GM19372 (cell line): ENCODE measurements around the gene ARIH1.

Experiments used
- ATAC-seq: cut with Tn5 transposase; IDR thresholded peaks from one replicate; pipeline ENCODE4 v1.9.1; 2021; ENCODE audit warnings: mild to moderate bottlenecking, low read depth, moderate library complexity; ENCODE audit not compliant: unreplicated experiment

Gene ARIH1

DNA sequence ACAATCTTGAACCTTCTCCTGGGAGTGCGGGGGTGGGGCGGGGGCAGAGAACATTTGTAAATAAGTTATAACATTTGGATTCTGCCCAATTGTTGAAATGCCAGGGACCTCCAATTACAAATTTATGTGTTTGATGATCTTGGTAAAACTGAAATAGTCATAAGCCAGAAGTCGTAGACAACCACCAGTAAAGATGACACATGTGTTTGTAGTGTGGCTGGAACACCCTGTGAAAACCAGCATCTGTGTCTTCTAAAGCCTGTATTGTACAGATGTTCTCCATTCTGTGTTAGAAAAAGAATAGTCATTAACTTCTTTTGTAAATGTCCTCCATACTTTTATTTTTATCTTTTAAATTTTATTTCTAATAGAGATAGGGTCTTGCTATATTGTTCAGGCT is 61.8 kb downstream of the ARIH1 start:
- no peak for ATAC-seq

DNA sequence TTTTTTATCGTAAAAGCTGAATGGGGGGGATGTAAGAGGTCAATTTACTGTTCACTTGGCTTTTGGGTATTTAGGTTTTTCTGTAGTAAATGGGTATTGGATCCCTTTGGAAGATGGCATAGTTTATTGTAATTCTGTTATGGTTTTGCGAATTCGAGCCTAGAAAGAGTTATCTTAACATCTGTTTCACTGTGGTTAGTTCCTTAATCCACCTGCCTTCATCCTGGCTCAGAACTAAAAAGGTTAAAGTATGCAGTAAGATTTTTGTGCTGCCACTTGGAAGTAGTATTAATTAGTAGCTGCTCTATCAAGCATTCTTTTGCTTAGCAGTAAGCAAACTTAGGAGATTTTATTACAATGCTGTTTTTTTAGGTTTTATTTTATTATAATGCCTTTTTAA is 62.4 kb downstream of the ARIH1 start:
- ATAC-seq: no peak

DNA sequence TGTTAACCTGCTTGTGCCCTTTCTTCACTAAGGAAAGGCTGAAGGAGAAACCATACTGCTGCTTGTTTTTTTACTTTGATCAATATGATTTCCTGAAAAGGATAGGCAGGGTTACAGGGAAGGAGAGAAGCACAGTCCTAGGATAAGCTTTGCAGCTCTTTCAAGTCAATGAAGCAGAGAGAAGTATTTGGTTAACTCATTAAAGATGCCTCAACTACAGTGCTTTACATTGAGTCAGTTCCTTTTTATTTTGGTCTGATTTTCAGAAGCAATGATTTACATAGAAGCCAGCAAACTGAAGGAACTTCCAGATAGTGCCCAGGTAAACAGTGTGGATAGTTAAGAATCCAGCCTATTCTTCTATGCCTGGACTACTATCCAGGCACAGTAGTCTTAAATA is 64.8 kb downstream of the ARIH1 start:
- no peak for ATAC-seq

DNA sequence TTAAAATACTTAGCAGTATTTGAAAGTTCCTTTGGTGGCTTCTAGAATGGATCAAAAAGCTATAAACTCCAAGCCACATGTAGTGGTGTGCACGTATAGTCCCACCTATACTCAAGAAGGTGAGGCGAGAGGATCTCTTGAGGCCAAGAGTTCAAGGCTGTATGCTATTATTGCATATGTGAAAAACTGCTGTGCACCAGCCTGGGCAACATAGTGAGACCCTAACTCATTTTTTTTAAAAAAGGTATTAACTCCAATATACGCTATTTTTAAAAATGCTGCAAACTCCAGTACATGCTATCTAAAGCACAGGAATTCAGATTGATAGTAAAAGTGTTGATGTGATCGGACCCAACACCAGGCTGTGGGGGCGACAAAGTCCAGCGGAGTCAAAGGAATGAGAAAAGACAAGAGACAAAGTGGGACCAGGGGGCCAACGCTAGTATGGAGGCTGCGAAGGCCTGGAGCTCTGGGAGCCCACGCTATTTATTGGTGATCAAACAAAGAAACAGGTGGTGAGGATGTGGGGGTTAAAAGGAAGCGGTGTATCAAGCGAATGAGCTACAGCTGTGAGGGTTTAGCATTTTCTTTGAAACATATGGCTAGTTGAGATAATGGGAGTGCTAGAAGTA is 66.6 kb downstream of the ARIH1 start:
- no peak for ATAC-seq

DNA sequence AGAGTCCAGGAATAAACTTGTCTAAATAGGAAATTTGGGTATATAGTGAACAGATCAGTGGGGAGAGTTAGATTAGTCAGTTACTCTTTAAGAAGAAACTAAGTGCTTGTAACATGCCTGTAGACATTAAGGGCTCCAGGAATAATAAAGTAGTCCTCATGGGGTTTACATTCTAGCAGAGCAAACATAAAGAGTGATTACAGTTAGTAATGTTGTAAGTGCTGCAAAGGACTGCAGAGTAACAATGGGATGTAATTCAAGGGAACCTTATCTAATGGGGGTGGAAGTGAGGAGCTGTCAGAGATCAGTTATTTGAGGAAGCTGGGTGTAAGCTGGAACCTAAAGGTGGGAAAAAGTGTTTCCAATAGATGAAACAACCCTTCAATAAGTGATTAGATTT is 67.5 kb downstream of the ARIH1 start:
- no peak for ATAC-seq

DNA sequence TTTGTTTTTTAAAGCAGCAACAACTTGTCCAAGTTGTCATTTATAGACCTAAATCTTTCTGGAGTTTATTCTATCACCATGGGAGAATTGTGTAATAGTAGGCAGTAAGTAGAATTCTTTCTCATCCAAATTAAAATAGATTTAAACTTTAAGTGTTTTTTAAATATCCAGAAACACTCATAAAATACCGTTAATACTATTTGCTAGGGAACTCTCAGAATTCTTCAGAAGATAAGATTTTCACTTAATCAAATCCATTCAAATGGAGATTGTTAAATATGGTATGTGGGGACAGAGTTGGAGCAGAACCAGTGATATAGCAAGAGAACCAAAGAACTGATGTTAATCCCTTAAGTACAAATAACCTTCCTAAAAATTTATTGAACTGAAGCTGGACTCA is 71.0 kb downstream of the ARIH1 start:
- ATAC-seq: no peak

DNA sequence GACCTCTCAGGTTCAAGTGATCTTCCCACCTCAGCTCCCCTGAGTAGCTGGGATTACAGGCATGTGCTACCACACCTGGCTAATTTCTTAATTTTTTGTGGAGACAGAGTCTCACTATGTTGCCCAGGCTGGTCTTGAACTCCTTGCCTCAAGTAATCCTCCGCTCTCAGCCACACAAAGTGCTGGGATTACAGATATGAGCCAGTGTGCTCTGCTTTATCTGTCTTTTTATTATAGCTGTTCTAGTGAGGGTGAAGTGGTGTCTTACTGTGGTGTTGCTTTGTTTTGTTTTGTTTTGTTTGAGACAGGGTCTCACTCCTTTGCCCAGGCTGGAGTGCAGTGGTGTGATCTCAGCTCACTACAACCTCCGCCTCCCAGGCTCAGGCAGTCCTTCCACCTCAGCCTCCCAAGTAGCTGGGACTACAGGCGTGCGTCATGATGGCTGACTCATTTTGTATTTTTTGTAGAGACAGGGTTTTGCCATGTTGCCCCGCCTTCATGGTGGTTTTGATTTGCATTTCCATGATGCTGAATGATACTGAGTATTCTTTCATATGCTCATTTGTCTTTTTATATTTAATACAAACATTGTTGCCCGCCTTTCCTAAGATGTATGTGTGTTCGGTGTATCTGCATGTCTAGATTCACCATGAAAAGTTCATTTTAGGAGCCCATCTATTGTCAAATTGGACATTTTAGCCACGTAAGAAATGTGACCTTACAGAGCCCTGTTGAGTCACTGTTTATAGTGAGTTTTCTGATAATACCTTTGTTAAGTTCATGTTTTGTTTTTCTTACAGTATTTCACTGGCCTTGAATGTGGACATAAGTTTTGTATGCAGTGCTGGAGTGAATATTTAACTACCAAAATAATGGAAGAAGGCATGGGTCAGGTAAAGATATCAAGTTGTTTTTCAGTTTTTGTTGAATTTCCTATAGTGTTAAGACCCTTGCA is 80.6 kb downstream of the ARIH1 start:
- no peak for ATAC-seq

DNA sequence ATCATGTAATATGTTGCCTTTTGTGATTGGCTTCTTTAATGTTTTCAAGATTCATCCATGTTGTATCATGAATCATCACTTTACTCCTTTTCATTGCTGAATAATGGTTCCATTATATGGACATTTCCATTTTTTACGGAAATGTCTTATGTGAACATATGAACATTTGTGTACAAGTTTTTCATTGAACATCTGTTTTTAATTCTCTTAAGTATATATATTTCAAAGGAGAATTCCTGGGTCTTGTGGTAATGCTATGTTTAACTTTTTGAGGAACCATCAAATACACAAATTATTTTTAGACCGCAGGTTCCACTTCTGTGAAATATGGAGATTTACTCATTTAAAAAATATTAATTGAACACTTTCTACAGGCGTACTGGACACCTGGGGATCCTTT is 85.7 kb downstream of the ARIH1 start:
- no peak for ATAC-seq

DNA sequence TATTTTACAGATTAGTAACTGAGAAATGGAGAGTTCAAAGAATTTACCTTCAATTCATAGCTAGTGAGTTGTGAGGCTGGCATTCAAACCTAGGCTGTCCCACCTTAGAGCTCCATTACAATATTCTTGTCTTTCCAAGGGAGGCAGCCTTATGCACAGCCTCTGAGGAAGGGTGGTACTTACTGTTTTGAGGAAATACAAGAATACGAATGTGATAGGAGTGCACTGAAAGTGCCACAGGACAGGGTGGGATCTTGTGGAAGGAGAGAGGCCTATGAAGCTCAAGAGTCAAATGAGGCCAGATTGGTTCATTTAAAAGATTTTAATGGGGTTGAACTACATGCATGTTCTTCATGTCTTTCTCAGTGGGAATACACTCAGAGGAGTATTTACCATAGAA is 86.3 kb downstream of the ARIH1 start:
- ATAC-seq: no peak

DNA sequence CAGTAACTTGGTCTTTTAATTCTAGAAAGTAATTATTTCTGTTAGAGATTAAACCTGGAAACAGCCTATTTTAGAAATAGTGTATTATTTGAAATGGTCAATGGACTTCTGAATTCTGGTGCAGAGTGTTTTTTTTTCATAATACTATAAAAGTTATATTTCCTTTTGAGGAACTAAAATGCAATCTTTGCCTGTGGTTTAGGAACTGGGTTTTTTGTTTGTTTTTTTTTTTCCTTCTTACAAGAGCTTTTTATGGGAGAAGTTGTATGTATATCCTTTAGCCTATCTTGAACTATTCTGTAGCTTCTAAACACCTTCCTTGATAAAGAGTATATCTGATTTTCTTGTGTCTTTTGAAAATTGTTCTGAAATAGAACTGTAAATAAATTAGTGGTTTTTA is 88.3 kb downstream of the ARIH1 start:
- no peak for ATAC-seq

DNA sequence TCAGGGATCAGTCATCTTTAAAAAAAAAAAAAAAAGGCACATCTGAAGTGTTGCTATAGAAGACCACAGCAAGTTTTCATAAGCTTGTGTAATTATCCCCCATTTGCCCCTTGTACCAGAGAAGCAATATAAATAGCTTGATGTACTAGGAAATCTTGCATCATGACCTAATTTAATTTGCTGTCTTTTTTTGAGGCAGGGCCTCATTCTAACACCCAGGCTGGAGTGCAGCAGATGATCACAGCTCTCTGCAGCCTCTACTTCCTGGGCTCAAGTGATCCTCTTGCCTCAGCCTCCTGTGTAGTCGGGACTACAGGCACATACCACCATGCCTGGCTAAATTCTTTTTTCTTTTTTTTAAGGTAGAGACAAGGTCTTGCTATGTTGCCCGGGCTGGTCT is 88.7 kb downstream of the ARIH1 start:
- ATAC-seq: no peak

DNA sequence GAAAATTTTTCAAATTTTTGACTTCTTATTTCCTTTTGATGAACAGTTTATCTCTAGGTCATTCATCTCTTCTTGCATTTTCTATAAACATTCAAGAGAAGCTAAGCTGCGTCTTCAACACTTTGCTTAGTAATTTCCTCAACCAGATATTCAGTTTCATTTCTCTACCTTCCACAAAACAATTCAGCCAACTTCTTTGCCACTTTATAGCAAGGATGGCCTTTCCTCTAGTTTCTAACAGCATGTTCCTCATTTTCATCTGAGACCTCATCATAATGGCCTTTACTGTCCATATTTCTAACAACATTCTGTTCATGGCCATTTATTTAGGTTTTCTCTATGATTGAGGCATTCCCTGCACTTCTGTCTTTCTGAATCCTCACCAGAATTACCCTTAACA is 90.0 kb downstream of the ARIH1 start:
- ATAC-seq: no peak

DNA sequence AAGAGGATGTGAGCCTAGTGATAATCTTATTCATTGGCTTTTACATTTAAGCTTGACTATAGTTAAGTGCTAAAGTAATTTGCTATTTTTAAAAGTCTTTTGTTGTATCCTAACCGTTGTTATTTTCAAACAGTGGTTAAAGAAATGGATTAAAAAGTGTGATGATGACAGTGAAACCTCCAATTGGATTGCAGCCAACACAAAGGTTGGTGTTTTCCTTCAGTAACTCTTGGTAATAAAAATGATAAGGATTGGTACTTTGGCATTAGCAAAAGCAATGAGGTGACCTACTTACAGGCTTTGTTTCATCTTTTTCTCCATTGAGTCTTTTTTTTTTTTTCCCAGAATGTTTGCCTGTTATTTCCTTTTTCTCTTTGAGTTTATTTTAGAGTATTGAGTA is 92.8 kb downstream of the ARIH1 start:
- ATAC-seq: no peak

DNA sequence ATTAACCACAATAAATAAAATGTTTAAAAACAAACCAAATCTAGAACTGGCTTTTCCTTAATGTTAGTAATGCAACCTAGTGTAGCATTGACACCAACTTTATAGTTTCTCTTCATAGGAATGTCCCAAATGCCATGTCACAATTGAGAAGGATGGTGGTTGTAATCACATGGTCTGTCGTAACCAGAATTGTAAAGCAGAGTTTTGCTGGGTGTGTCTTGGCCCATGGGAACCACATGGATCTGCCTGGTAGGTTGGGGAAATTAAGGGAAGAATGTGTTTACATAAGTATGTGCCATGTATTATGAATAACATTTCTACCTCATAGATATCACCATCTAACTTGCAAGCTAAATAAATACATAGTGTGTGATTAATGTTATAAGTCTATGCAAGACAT is 95.9 kb downstream of the ARIH1 start:
- ATAC-seq: no peak

DNA sequence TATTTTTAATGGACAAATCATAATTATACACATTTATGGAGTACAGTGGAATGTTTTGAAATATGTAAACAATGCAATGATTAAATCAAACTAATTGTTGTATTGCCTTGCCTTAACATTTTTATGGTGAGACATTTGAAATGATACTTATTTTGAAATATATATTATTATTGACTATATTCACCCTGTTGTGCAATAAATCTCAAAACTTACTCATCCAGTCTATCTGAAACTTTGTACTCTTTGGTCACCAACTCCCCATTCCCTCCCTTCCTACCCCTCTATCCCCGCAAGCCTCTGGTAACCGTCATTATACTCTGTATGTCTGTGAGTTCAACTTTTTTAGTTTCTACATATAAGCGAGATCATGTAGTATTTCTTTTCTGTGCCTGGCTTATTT is 105.7 kb downstream of the ARIH1 start:
- no peak for ATAC-seq

DNA sequence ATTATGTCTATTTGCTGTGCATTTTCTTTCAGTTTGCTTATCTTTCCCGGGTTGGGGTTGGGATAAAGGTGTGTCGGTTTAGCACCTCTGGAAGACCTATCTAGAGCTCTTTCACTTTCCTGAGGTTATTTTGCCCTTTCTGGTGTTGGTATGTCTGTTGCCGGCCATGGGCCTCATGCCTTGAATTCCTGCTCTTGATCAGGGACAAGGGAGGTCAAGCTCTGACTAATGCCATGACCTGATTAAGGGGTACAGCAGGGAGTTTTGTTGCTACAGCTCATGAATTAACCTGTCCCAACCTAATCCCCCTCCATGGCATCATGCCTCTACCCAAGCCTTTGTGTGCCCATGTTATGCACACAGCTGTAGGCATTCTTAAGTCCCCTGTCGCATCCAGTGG is 109.9 kb downstream of the ARIH1 start:
- no peak for ATAC-seq

DNA sequence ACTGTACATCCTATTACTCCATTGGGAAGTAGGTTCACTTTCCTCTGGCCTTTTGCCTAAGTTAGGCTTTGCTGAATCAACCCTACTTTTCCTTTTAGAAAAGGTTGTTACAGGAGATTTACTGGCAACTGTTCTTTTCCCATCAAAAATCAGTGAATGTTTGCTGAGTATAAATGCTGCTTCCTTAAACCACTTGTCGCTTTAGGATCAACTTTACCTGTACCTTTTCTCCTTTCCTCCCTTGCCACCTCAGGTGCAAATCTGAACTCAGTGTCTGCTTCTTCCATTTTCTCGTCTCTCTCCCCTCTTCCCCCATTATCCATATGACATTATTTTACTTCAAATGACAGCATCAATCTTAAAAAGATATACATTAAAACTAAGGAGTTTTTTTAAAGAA is 110.9 kb downstream of the ARIH1 start:
- no peak for ATAC-seq

DNA sequence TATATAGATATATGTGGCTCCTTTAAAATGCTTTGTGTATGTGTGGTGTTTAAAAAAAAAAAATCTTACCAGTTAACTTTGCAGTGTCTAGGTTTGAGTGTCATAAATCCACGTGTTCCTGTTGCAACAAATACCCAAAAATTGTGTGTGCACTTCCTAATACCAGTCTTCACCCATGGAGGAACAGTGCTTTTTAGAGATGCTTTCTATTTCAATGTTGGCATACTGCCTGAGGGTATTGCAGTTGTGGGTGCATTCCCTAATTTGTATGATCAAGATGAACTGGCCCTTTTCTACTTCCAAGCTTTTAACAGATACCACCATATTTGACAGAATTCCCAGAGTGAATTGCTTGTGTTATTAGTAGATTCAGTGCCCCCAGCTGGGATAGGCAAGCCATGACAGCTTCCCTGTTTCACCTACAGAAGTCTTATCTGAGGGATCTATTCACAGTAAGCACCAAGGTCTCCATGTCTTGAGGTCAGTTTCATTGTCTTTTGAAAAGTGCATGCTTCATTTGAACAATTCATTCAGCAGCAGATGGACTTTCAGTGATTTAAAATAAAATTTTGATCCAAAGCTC is 111.4 kb downstream of the ARIH1 start:
- ATAC-seq: no peak

DNA sequence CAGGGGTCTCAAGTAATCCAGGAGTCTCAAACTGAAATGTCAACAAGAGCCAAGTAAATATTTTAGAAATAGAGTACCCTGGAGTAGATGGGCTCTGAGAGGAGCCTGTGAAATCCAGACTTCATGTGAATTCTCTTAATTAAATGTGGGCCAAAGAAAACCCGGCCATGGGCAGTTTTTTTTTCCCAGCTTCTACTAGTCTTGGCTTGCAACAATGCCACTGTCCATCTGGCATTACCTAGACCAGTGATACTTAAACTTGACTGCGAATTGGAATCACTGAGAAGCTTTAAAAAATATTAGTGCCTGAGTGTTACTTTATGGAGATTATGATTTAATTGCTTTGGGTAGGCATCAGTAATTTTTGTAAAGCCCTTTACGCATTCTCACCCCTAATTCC is 114.0 kb downstream of the ARIH1 start:
- no peak for ATAC-seq

DNA sequence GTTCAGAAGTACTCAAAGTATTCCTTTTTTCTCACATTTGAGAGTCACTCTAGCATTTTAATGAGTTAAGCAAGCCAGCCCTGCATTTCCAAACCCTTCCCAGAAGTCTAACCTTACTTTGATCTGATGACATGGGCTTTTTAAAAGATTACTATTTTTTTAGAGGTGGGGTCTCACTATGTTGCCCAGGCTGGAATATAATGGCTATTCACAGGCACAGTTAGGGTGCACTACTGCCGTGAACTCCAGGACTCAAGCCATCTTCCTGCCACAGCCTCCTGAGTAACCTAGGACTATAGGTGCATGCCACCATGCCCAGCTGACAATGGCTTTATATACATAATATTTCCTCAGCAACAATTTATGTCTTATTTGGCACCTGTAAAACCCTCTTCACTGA is 116.3 kb downstream of the ARIH1 start:
- ATAC-seq: no peak

DNA sequence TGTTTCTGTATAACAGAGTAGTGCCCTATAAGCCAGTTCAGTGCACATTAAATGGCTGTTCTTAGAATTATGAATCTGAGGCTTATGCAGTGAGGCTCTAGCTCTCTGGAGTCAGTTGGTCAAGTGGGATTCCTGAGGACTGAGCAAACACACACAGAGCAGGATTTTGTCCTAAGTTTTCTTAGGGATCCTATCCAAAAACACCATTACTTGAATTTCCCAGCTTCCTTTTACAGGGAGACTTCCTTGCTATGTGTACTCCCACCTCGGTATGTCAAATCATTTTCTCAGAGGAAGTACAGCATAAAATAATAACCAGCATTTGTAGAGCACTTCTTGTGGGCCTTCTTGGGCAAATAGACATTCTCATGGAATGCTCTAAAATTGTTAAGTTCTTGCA is 117.2 kb downstream of the ARIH1 start:
- ATAC-seq: no peak

DNA sequence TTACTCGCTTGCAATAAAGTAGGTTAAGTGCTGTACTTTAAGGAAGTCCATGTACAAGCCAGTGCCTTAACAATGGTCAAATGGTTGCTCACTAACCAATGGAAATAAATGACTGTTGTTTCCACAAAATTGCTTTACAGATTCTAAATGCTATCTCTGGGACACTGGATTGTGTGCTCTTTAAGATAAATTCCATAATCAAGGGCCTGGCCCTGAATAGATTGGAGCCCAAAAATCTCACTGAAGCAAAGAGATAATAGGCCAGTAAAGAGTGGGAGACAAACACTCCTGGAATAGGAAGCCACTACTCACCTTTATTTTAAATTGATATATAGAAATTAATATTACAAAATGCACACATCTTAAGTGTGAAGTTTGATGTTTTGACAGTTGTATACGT is 118.0 kb downstream of the ARIH1 start:
- ATAC-seq: no peak
